NB4 (cell line): ENCODE measurements around the gene C1S.

Source experiments
- CTCF ChIP-seq: IDR thresholded peaks from one replicate; pipeline ENCODE4 v1.5.1; 2012; ENCODE audit warnings: low read depth, low read length
- MAX ChIP-seq: IDR thresholded peaks from 2 replicates; pipeline ENCODE4 v1.6.1; 2011; ENCODE audit warnings: low read depth, low read length

GRCh38 chr12:7066596-7066995 is 6.1 kb downstream of the C1S start:
- no peak for TF ChIP-seq CTCF
- no peak for TF ChIP-seq MAX
